WTC11 (cell line): ENCODE data around the gene SF3B2. TPM values are rescaled to one million over a fixed set of nuclear protein-coding genes. Genes with fewer than 3 reads are reported as not detected.

ENCODE experiments used
- ATAC-seq: fragments of 200-7000 bp; cut with Tn5 transposase; 2 replicates; pipeline ENCODE4 v1.10.0; 2021; ENCODE audit warnings: mild to moderate bottlenecking, moderate library complexity
- CTCF ChIA-PET: fragments of 300-600 bp; sonication (Branson Sonifier 250); formaldehyde crosslinking; loops from one replicate; lab custom pipeline; 2021; ENCODE audit warnings: antibody characterized with exemption; lab: Charles Lee
- POLR2A ChIA-PET: fragments of 350-600 bp; sonication (Branson Sonifier 250); formaldehyde crosslinking; loops from one replicate; lab custom pipeline; 2021; ENCODE audit warnings: antibody characterized with exemption; lab: Charles Lee
- DNase-seq: peaks from one replicate; pipeline ENCODE4 v3.0.0; 2021; ENCODE audit warnings: low spot score
- H3K27ac Mint-ChIP-seq: 2 replicates; pipeline ENCODE4 v1.8.0; 2021; ENCODE audit warnings: mixed read lengths
- H3K27me3 Mint-ChIP-seq: 2 replicates; pipeline ENCODE4 v1.8.0; 2021; ENCODE audit warnings: low read depth, mild to moderate bottlenecking, moderate library complexity, mixed read lengths
- H3K36me3 Mint-ChIP-seq: 2 replicates; pipeline ENCODE4 v1.8.0; 2021; ENCODE audit warnings: mixed read lengths
- H3K4me1 Mint-ChIP-seq: 2 replicates; pipeline ENCODE4 v1.8.0; 2022; ENCODE audit warnings: mixed read lengths
- H3K4me3 Mint-ChIP-seq: 2 replicates; pipeline ENCODE4 v1.8.0; 2021; ENCODE audit warnings: mild to moderate bottlenecking, moderate library complexity, mixed read lengths
- H3K9me3 Mint-ChIP-seq: 2 replicates; pipeline ENCODE4 v1.8.0; 2021; ENCODE audit warnings: mixed read lengths
- CDX4 ChIP-seq: fragments of 250-450 bp; sonication (Bioruptor Pico); IDR thresholded peaks from 2 replicates; pipeline ENCODE4 v1.9.0; 2021; ENCODE audit warnings: moderate library complexity, mild to moderate bottlenecking, inconsistent platforms, borderline replicate concordance
- CREB1 ChIP-seq: sonication (generic); formaldehyde crosslinking; IDR thresholded peaks from 2 replicates; pipeline ENCODE4 v1.8.0; 2023; ENCODE audit warnings: mild to moderate bottlenecking, missing genetic modification reagents
- CTCF ChIP-seq: fragments of 200-600 bp; IDR thresholded peaks from 2 replicates; pipeline ENCODE4 v1.8.0; 2022; ENCODE audit warnings: antibody characterized with exemption
- E2F4 ChIP-seq: sonication (generic); formaldehyde crosslinking; IDR thresholded peaks from 2 replicates; pipeline ENCODE4 v1.8.1; 2022; ENCODE audit warnings: low read depth, mild to moderate bottlenecking, moderate library complexity, missing genetic modification reagents, borderline replicate concordance
- EMX1 ChIP-seq: fragments of 250-450 bp; sonication (Bioruptor Pico); IDR thresholded peaks from 2 replicates; pipeline ENCODE4 v1.8.0; 2021; ENCODE audit warnings: mild to moderate bottlenecking
- FOXP1 ChIP-seq: sonication (generic); formaldehyde crosslinking; IDR thresholded peaks from 2 replicates; pipeline ENCODE4 v1.8.0; 2022; ENCODE audit warnings: missing genetic modification reagents, mild to moderate bottlenecking, moderate library complexity, borderline replicate concordance
- GRHL2 ChIP-seq: fragments of 250-450 bp; sonication (Bioruptor Pico); IDR thresholded peaks from 2 replicates; pipeline ENCODE4 v1.8.0; 2022; ENCODE audit warnings: mild to moderate bottlenecking, moderate library complexity; ENCODE audit not compliant: insufficient replicate concordance, severe bottlenecking
- GTF2I ChIP-seq: fragments of 250-450 bp; sonication (Bioruptor Pico); conservative IDR thresholded peaks from 2 replicates; pipeline ENCODE4 v1.4.0; 2021; ENCODE audit warnings: mild to moderate bottlenecking
- JAZF1 ChIP-seq: fragments of 250-450 bp; sonication (Bioruptor Pico); IDR thresholded peaks from 2 replicates; pipeline ENCODE4 v1.9.0; 2021; ENCODE audit warnings: moderate library complexity, mild to moderate bottlenecking, inconsistent platforms
- KAT7 ChIP-seq: sonication (generic); formaldehyde crosslinking; IDR thresholded peaks from 2 replicates; pipeline ENCODE4 v1.8.1; 2023; ENCODE audit warnings: missing genetic modification reagents, mild to moderate bottlenecking, borderline replicate concordance
- MLX ChIP-seq: sonication (generic); formaldehyde crosslinking; IDR thresholded peaks from 2 replicates; pipeline ENCODE4 v1.8.1; 2023; ENCODE audit warnings: mild to moderate bottlenecking, missing genetic modification reagents, moderate library complexity
- NR1H2 ChIP-seq: sonication (generic); formaldehyde crosslinking; IDR thresholded peaks from 2 replicates; pipeline ENCODE4 v1.9.0; 2021; ENCODE audit warnings: mild to moderate bottlenecking, moderate library complexity, missing genetic modification reagents
- RELA ChIP-seq: sonication (generic); formaldehyde crosslinking; IDR thresholded peaks from 2 replicates; pipeline ENCODE4 v1.8.1; 2022; ENCODE audit warnings: missing genetic modification reagents, mild to moderate bottlenecking, borderline replicate concordance
- ZNF219 ChIP-seq: sonication (generic); formaldehyde crosslinking; IDR thresholded peaks from 2 replicates; pipeline ENCODE4 v1.8.0; 2023; ENCODE audit warnings: missing genetic modification reagents, mild to moderate bottlenecking, borderline replicate concordance
- ZNF423 ChIP-seq: fragments of 250-450 bp; sonication (Bioruptor Pico); IDR thresholded peaks from 2 replicates; pipeline ENCODE4 v2.1.2; 2022; ENCODE audit warnings: mild to moderate bottlenecking, moderate library complexity
- ZNF512 ChIP-seq: sonication (generic); formaldehyde crosslinking; IDR thresholded peaks from 2 replicates; pipeline ENCODE4 v1.8.1; 2022; ENCODE audit warnings: missing genetic modification reagents, borderline replicate concordance
- total RNA-seq: library from RNA; stranded (reverse); gene quantifications from 3 replicates; pipeline ENCODE4 v1.2.3, GENCODE V29; 2021
- TF ChIP-seq, protein P1 (sequence below): sonication (generic); formaldehyde crosslinking; IDR thresholded peaks from 2 replicates; pipeline ENCODE4 v1.8.0; 2022; ENCODE audit warnings: missing genetic modification reagents
- TF ChIP-seq, protein P2 (sequence below): fragments of 250-450 bp; sonication (Bioruptor Pico); IDR thresholded peaks from 2 replicates; pipeline ENCODE4 v1.9.0; 2021; ENCODE audit warnings: mild to moderate bottlenecking
- TF ChIP-seq, protein P3 (sequence below): sonication (generic); formaldehyde crosslinking; conservative IDR thresholded peaks from 2 replicates; pipeline ENCODE4 v1.8.1; 2022; ENCODE audit warnings: mild to moderate bottlenecking, missing genetic modification reagents
- TF ChIP-seq, protein P4 (sequence below): sonication (generic); formaldehyde crosslinking; IDR thresholded peaks from 2 replicates; pipeline ENCODE4 v1.8.0; 2022; ENCODE audit warnings: mild to moderate bottlenecking, missing genetic modification reagents

Gene SF3B2
- total RNA-seq, 1 experiment from 2014 or later = 295 TPM

- H3K4me3 Mint-ChIP-seq = no peak overlapping the region
- H3K27ac Mint-ChIP-seq = no peak overlapping the region
- no peaks in the 10 kb centered on the region for H3K36me3 Mint-ChIP-seq
- DNase-seq = no peak
- H3K27me3 Mint-ChIP-seq = peaks cover 12% of the 10 kb centered on the region
- H3K4me1 Mint-ChIP-seq = no peaks in the 10 kb centered on the region
- no peaks in the 10 kb centered on the region for H3K9me3 Mint-ChIP-seq
- ChIA-PET CTCF (no interaction called here), POLR2A (no interaction called here)
- no peak for ATAC-seq
- no peak for TF ChIP-seq CDX4
- TF ChIP-seq CREB1 (CRISPR knock-in tag) = no peak
- TF ChIP-seq, protein P1, sequence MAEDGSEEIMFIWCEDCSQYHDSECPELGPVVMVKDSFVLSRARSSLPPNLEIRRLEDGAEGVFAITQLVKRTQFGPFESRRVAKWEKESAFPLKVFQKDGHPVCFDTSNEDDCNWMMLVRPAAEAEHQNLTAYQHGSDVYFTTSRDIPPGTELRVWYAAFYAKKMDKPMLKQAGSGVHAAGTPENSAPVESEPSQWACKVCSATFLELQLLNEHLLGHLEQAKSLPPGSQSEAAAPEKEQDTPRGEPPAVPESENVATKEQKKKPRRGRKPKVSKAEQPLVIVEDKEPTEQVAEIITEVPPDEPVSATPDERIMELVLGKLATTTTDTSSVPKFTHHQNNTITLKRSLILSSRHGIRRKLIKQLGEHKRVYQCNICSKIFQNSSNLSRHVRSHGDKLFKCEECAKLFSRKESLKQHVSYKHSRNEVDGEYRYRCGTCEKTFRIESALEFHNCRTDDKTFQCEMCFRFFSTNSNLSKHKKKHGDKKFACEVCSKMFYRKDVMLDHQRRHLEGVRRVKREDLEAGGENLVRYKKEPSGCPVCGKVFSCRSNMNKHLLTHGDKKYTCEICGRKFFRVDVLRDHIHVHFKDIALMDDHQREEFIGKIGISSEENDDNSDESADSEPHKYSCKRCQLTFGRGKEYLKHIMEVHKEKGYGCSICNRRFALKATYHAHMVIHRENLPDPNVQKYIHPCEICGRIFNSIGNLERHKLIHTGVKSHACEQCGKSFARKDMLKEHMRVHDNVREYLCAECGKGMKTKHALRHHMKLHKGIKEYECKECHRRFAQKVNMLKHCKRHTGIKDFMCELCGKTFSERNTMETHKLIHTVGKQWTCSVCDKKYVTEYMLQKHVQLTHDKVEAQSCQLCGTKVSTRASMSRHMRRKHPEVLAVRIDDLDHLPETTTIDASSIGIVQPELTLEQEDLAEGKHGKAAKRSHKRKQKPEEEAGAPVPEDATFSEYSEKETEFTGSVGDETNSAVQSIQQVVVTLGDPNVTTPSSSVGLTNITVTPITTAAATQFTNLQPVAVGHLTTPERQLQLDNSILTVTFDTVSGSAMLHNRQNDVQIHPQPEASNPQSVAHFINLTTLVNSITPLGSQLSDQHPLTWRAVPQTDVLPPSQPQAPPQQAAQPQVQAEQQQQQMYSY (CRISPR knock-in tag) = no peak
- TF ChIP-seq KAT7 (CRISPR knock-in tag) = no peak
These were observed 35.4 kb upstream of the SF3B2 start for GRCh38 chr11:66016793-66017177.

DNA sequence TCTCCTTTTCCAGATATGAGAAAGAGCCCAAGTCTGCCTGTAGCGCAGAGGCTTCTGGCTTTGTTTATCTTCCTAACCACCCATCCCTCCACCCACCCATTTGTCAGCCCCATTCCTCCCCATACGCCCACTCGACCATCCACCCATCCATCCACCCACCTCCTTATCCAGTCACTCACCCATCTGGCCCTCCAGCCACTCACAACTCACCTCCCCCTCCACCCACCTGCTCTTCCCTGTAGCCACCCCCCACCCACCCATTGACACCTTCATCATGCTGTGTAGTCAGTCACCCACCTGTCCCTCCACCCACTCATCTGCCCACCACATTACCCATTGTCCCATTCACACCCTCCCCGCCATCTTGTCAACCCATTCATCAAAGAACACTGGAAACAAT, 34.8 kb upstream of the SF3B2 start:
- H3K4me1 Mint-ChIP-seq = no peaks in the 10 kb centered on the region
- no peak overlapping the region for H3K4me3 Mint-ChIP-seq
- DNase-seq (no peak), ATAC-seq (no peak)
- CTCF ChIA-PET = no interaction called here
- no peak for TF ChIP-seq E2F4 (CRISPR knock-in tag)
- no peak for TF ChIP-seq ZNF219
- TF ChIP-seq, protein P2, sequence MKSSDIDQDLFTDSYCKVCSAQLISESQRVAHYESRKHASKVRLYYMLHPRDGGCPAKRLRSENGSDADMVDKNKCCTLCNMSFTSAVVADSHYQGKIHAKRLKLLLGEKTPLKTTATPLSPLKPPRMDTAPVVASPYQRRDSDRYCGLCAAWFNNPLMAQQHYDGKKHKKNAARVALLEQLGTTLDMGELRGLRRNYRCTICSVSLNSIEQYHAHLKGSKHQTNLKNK (CRISPR knock-in tag) = no peak
- TF ChIP-seq GRHL2 (CRISPR knock-in tag) = no peak
- no peak for TF ChIP-seq MLX (CRISPR knock-in tag)
- no peak for TF ChIP-seq FOXP1
- H3K27ac Mint-ChIP-seq = no peak overlapping the region
- H3K36me3 Mint-ChIP-seq = no peaks in the 10 kb centered on the region
- H3K27me3 Mint-ChIP-seq = peaks cover 12% of the 10 kb centered on the region
- no peaks in the 10 kb centered on the region for H3K9me3 Mint-ChIP-seq
- POLR2A ChIA-PET = no interaction called here

GRCh38 chr11:66020212-66020611, 32.0 kb upstream of the SF3B2 start:
- H3K9me3 Mint-ChIP-seq = no peaks in the 10 kb centered on the region
- no peak for DNase-seq
- no peak overlapping the region for H3K27ac Mint-ChIP-seq
- ATAC-seq = no peak
- H3K4me3 Mint-ChIP-seq = no peak overlapping the region
- peaks cover 29% of the 10 kb centered on the region for H3K27me3 Mint-ChIP-seq
- no peaks in the 10 kb centered on the region for H3K36me3 Mint-ChIP-seq
- CTCF ChIA-PET = interaction anchor here (0.6 to 1.1 kb wide), 2 partner anchors 31 to 39 kb away, joined by 3 to 4 read pairs; no protein-coding TSS in a partner anchor
- POLR2A ChIA-PET = no interaction called here
- H3K4me1 Mint-ChIP-seq = no peaks in the 10 kb centered on the region
- TF ChIP-seq CTCF (no peak), FOXP1 (no peak), EMX1 (CRISPR knock-in tag) (no peak), JAZF1 (no peak), ZNF512 (CRISPR knock-in tag) (no peak), RELA (CRISPR knock-in tag) (no peak), NR1H2 (no peak), ZNF423 (no peak), GTF2I (CRISPR knock-in tag) (no peak)
- TF ChIP-seq, protein P2 (CRISPR knock-in tag) = no peak
- TF ChIP-seq, protein P3, sequence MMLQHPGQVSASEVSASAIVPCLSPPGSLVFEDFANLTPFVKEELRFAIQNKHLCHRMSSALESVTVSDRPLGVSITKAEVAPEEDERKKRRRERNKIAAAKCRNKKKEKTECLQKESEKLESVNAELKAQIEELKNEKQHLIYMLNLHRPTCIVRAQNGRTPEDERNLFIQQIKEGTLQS (CRISPR knock-in tag) = no peak
- TF ChIP-seq, protein P4, sequence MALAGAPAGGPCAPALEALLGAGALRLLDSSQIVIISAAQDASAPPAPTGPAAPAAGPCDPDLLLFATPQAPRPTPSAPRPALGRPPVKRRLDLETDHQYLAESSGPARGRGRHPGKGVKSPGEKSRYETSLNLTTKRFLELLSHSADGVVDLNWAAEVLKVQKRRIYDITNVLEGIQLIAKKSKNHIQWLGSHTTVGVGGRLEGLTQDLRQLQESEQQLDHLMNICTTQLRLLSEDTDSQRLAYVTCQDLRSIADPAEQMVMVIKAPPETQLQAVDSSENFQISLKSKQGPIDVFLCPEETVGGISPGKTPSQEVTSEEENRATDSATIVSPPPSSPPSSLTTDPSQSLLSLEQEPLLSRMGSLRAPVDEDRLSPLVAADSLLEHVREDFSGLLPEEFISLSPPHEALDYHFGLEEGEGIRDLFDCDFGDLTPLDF (CRISPR knock-in tag) = no peak
